ENCODE results near the gene AMH.

AMH gene

DNA sequence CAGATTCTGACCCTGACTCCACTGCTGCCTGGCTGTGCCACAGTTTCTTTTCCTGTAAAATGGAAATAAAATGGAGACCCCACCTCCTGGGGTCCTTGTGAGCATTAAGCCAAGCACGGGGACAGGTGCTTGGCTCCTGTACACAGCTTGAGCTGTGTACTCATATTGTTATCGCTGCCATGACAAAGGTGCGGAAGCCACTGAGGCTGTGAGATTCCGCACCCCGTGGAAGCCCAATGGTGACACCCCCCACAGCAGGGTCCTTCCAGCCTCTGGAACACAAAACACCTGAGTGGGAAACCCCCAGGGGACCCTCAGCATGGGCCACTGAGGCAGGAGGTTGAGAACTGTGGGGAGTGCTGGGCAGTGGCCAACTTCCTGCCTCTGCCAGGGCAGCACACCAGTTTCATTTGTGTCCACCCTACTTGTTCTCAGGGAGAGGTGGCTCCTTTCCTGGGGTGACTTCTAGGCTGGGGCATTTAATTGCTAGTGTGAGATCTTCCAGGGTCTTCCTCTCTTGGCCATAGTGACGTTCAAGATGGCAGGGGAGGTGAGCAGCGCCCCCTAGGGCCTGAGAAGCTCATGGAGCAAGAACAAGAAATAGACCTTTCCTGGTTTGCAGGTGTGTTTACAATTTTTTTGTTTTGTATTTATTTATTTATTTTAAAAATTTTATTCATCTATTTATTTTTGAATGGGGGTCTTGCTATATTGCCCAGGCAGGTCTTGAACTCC lies 12.5 kb downstream of the AMH start:
- TF ChIP-seq CTCF (IDR thresholded peaks at IDR 0.05; ENCODE audit: control extremely low read depth, extremely low read depth, low read depth, missing control alignments), result peak; percentile 53
- POLR2A ChIA-PET, result interaction anchor here (2.1 kb wide), 1 partner anchor 214 kb away, joined by 11 read pairs; the partner anchor contains the start of gene GADD45B
- DNase-seq (ENCODE audit: extremely low spot score), result no peak
- CTCF ChIA-PET, result interaction anchor here (0.6 to 3.5 kb wide), 14 partner anchors 11 to 412 kb away, joined by 3 to 14 read pairs (median 4); partner anchors contain the start of gene PLEKHJ1

DNA sequence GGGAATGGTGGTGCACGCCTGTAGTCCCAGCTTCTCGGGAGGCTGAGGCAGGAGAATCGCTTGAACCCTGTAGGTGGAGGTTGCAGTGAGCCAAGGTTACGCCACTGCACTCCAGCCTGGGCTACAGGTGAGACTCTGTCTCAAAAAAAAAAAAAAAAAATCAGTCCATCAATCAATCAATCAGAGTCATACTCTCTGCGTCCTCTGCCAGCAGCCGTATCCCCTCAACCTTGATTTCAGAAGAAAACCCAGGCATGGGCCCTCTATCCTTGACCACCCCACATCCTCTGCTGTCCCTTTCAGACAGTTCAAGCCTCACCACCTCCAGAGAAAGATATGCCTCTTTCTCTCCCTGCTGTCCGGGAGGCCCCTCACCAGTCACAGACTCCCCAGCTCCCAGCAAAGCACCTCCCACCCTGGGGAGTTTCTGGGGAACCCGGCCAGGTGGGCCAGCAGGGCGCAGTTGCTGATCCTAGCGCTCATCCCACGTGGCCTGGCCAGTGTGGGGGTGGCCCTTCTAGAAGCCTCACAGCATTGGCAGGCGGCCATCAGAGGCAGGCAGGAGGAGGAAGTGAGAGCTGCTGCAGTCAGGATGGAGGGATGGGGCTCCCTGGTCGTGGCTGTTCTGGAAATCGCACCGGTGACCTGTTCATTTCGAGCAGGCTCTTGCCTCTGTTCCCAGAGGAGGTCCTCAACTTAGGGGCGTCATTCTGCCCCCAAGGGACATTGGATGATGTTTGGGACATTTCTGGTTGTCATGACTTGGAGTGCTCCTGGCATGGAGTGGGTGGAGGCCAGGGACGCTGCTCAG lies 17.3 kb downstream of the AMH start:
- POLR2A ChIA-PET, result interaction anchor here (1.1 kb wide), 1 partner anchor 209 kb away, joined by 4 read pairs; the partner anchor contains the start of gene GADD45B
- TF ChIP-seq CTCF (IDR thresholded peaks at IDR 0.05; ENCODE audit: control extremely low read depth, extremely low read depth, low read depth, missing control alignments), result no peak

GRCh38 chr19:2268480-2268830 lies 19.3 kb downstream of the AMH start:
- no peak for TF ChIP-seq CTCF (IDR thresholded peaks at IDR 0.05; ENCODE audit: control extremely low read depth, extremely low read depth, low read depth, missing control alignments)
- no peak for DNase-seq (ENCODE audit: extremely low spot score)
- POLR2A ChIA-PET, result interaction anchor here (0.6 kb wide), 1 partner anchor 408 kb away, joined by 8 read pairs; no protein-coding TSS in a partner anchor
- CTCF ChIA-PET, result no interaction called here

More for the DNA sequence above, 17.3 kb downstream of the AMH start:
- CTCF ChIA-PET, result interaction anchor here (0.9 to 1.8 kb wide), 2 partner anchors 31 to 110 kb away, joined by 3 to 4 read pairs; partner anchors contain the start of gene PLEKHJ1
- peak; percentile 75 for DNase-seq (ENCODE audit: extremely low spot score)

DNA sequence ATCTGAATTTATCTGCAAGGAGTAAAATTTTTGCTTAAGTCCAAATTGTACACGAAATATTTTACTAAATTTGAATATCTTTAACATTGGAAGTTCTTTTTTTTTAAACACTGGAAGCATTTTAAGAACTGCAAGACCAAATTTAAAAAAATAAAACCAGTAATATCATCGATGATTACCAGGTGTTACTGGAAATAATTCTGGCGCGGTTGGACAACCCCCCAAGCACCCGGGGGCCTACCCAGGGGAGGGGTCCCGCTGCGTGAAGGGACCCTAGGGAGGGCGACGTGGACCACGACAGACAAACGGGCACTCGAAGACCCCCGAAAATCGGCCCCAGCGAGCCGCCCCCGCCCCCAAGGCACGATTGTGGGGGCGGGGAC lies 19.7 kb downstream of the AMH start:
- DNase-seq (ENCODE audit: extremely low spot score), result no peak
- CTCF ChIA-PET, result no interaction called here
- no peak for TF ChIP-seq CTCF (IDR thresholded peaks at IDR 0.05; ENCODE audit: control extremely low read depth, extremely low read depth, low read depth, missing control alignments)
- POLR2A ChIA-PET, result interaction anchor here (0.6 kb wide), 1 partner anchor 409 kb away, joined by 8 read pairs; no protein-coding TSS in a partner anchor

- DNase-seq (ENCODE audit: extremely low spot score), result peak; percentile 100
- TF ChIP-seq CTCF (IDR thresholded peaks at IDR 0.05; ENCODE audit: control extremely low read depth, extremely low read depth, low read depth, missing control alignments), result no peak
- CTCF ChIA-PET, result no interaction called here
- POLR2A ChIA-PET, result interaction anchor here (1.3 to 1.6 kb wide), 3 partner anchors 9 to 100 kb away, joined by 5 to 7 read pairs (median 5); no protein-coding TSS in a partner anchor
These were observed 20.4 kb downstream of the AMH start for GRCh38 chr19:2269244-2270156.

GRCh38 chr19:2270157-2270422 lies 21.0 kb downstream of the AMH start:
- ChIA-PET POLR2A (interaction anchor here (0.7 to 3.4 kb wide), 6 partner anchors 10 to 206 kb away, joined by 5 to 17 read pairs (median 6); partner anchors contain the start of gene GADD45B), CTCF (no interaction called here)
- DNase-seq (ENCODE audit: extremely low spot score), result no peak
- no peak for TF ChIP-seq CTCF (IDR thresholded peaks at IDR 0.05; ENCODE audit: control extremely low read depth, extremely low read depth, low read depth, missing control alignments)

Measured in GM10248 (cell line).